GM15510 (cell line): ENCODE results near the gene DERA.

Experiments used
- POLR2A ChIP-seq: IDR thresholded peaks from 3 replicates; pipeline ENCODE4 v1.6.1; 2011; ENCODE audit warnings: borderline replicate concordance; ENCODE audit not compliant: insufficient read length; ENCODE audit errors: extremely low read depth

The DERA gene

GRCh38 chr12:15892645-15893259 lies 18.4 kb upstream of the DERA start:
- TF ChIP-seq POLR2A: no peak

- TF ChIP-seq POLR2A: no peak
Observed at GRCh38 chr12:15893260-15893659, 17.9 kb upstream of the DERA start.

GRCh38 chr12:15896867-15897266 lies 14.3 kb upstream of the DERA start:
- no peak for TF ChIP-seq POLR2A

GRCh38 chr12:15897433-15897832 lies 13.7 kb upstream of the DERA start:
- no peak for TF ChIP-seq POLR2A

- TF ChIP-seq POLR2A: no peak
Observed at GRCh38 chr12:15899282-15899870, 11.8 kb upstream of the DERA start.

- TF ChIP-seq POLR2A: no peak
Observed at GRCh38 chr12:15904378-15904920, 6.7 kb upstream of the DERA start.

GRCh38 chr12:15910468-15910863 lies 666 bp upstream of the DERA start:
- TF ChIP-seq POLR2A: no peak

- TF ChIP-seq POLR2A: no peak
Observed at GRCh38 chr12:15918066-15918465, 6.9 kb downstream of the DERA start.

GRCh38 chr12:15919418-15919817 lies 8.3 kb downstream of the DERA start:
- TF ChIP-seq POLR2A: no peak

GRCh38 chr12:15924956-15925355 lies 13.8 kb downstream of the DERA start:
- TF ChIP-seq POLR2A: no peak

GRCh38 chr12:15928346-15928745 lies 17.2 kb downstream of the DERA start:
- no peak for TF ChIP-seq POLR2A

- TF ChIP-seq POLR2A: no peak
Observed at GRCh38 chr12:15928870-15929571, 17.9 kb downstream of the DERA start.

- no peak for TF ChIP-seq POLR2A
Observed at GRCh38 chr12:15931590-15932053, 20.5 kb downstream of the DERA start.

GRCh38 chr12:15932327-15932726 lies 21.2 kb downstream of the DERA start:
- no peak for TF ChIP-seq POLR2A

GRCh38 chr12:15932971-15933370 lies 21.8 kb downstream of the DERA start:
- no peak for TF ChIP-seq POLR2A

- TF ChIP-seq POLR2A: no peak
Observed at GRCh38 chr12:15933751-15934150, 22.6 kb downstream of the DERA start.

GRCh38 chr12:15936751-15937150 lies 25.6 kb downstream of the DERA start:
- TF ChIP-seq POLR2A: no peak

GRCh38 chr12:15937902-15938301 lies 26.8 kb downstream of the DERA start:
- no peak for TF ChIP-seq POLR2A
